HepG2 (cell line): ENCODE data around the gene HSF4. TPM values are rescaled to one million over a fixed set of nuclear protein-coding genes. Genes with fewer than 3 reads are reported as not detected.

Source experiments
- FIP1L1 ChIP-seq: fragments of 200-400 bp; formaldehyde crosslinking; IDR thresholded peaks from 2 replicates; pipeline ENCODE4 v1.6.1; 2018; ENCODE audit warnings: low read depth, mild to moderate bottlenecking, low read length, moderate library complexity, borderline replicate concordance; ENCODE audit not compliant: insufficient read depth
- GATAD2A ChIP-seq: IDR thresholded peaks from 2 replicates; pipeline ENCODE4 v1.6.1; 2016
- HOXA3 ChIP-seq: sonication (generic); formaldehyde crosslinking; IDR thresholded peaks from 2 replicates; pipeline ENCODE4 v1.5.0; 2020; ENCODE audit warnings: missing genetic modification reagents
- KDM5B ChIP-seq: sonication (generic); formaldehyde crosslinking; IDR thresholded peaks from 2 replicates; pipeline ENCODE4 v1.4.0; 2020; ENCODE audit warnings: missing genetic modification reagents, mild to moderate bottlenecking, borderline replicate concordance
- MEIS2 ChIP-seq: sonication (generic); formaldehyde crosslinking; IDR thresholded peaks from 2 replicates; pipeline ENCODE4 v1.9.0; 2021; ENCODE audit warnings: mild to moderate bottlenecking, missing genetic modification reagents
- MYNN ChIP-seq: sonication (generic); formaldehyde crosslinking; IDR thresholded peaks from 2 replicates; pipeline ENCODE4 v1.4.0; 2020; ENCODE audit warnings: mild to moderate bottlenecking, low read depth, missing genetic modification reagents
- REL ChIP-seq: sonication (generic); formaldehyde crosslinking; conservative IDR thresholded peaks from 2 replicates; pipeline ENCODE4 v1.8.0; 2022; ENCODE audit warnings: mild to moderate bottlenecking, missing genetic modification reagents, moderate library complexity
- SIX4 ChIP-seq: sonication (generic); formaldehyde crosslinking; IDR thresholded peaks from 2 replicates; pipeline ENCODE4 v1.4.0; 2020; ENCODE audit warnings: missing genetic modification reagents
- SNAPC5 ChIP-seq: sonication (generic); formaldehyde crosslinking; IDR thresholded peaks from 2 replicates; pipeline ENCODE4 v1.8.1; 2023; ENCODE audit warnings: mild to moderate bottlenecking, missing genetic modification reagents, borderline replicate concordance
- SP5 ChIP-seq: IDR thresholded peaks from 2 replicates; pipeline ENCODE4 v1.6.1; 2016; ENCODE audit warnings: low read depth, borderline replicate concordance
- TAF1 ChIP-seq: sonication (generic); formaldehyde crosslinking; IDR thresholded peaks from 2 replicates; pipeline ENCODE4 v1.4.0; 2020; ENCODE audit warnings: missing genetic modification reagents
- THYN1 ChIP-seq: sonication (generic); formaldehyde crosslinking; IDR thresholded peaks from 2 replicates; pipeline ENCODE4 v1.8.1; 2023; ENCODE audit warnings: low read depth, mild to moderate bottlenecking, moderate library complexity, missing genetic modification reagents, borderline replicate concordance
- ZNF10 ChIP-seq: sonication (generic); formaldehyde crosslinking; IDR thresholded peaks from 2 replicates; pipeline ENCODE4 v1.4.0; 2020; ENCODE audit warnings: mild to moderate bottlenecking, low read depth, missing genetic modification reagents, borderline replicate concordance
- ZNF12 ChIP-seq: sonication (generic); formaldehyde crosslinking; IDR thresholded peaks from 2 replicates; pipeline ENCODE4 v1.5.0; 2020; ENCODE audit warnings: missing genetic modification reagents
- ZNF292 ChIP-seq: sonication (generic); formaldehyde crosslinking; IDR thresholded peaks from 2 replicates; pipeline ENCODE4 v1.8.1; 2022; ENCODE audit warnings: mild to moderate bottlenecking, low read depth, missing genetic modification reagents, borderline replicate concordance
- ZNF354B ChIP-seq: sonication (generic); formaldehyde crosslinking; IDR thresholded peaks from 2 replicates; pipeline ENCODE4 v1.8.0; 2022; ENCODE audit warnings: mild to moderate bottlenecking, missing genetic modification reagents
- ZNF414 ChIP-seq: sonication (generic); formaldehyde crosslinking; IDR thresholded peaks from 2 replicates; pipeline ENCODE4 v1.5.0; 2020; ENCODE audit warnings: missing genetic modification reagents
- ZNF512 ChIP-seq: sonication (generic); formaldehyde crosslinking; IDR thresholded peaks from 2 replicates; pipeline ENCODE4 v1.4.0; 2020; ENCODE audit warnings: mild to moderate bottlenecking, missing genetic modification reagents
- ZNF709 ChIP-seq: sonication (generic); formaldehyde crosslinking; IDR thresholded peaks from 2 replicates; pipeline ENCODE4 v1.5.0; 2020; ENCODE audit warnings: mild to moderate bottlenecking, missing genetic modification reagents
- ZNF788 ChIP-seq: sonication (generic); formaldehyde crosslinking; IDR thresholded peaks from 2 replicates; pipeline ENCODE4 v1.5.0; 2020; ENCODE audit warnings: mild to moderate bottlenecking, missing genetic modification reagents, borderline replicate concordance
- polyA plus RNA-seq, 8 experiments: library from polyadenylated mRNA; depleted of rRNA in 3 of 8; stranded (reverse) in 7 of 8; unstranded in 1 of 8; fragments of >200 nt; fragmentation: Illumina TruSeq in 4 of 8; extraction: Trizol in 4 of 8; gene quantifications; 2 replicates each; pipeline versions ENCODE4 v1.2.1 to v1.2.3, GENCODE V29; 2011 to 2016; ENCODE audit warnings: low read depth in 4 of 8, missing spikeins in 1 of 8, mixed read lengths in 1 of 8; ENCODE audit not compliant: insufficient read depth in 1 of 8
- total RNA-seq, 5 experiments: library from RNA; depleted of rRNA; stranded (reverse); fragments of >200 nt; fragmentation: Illumina TruSeq; extraction: Trizol; gene quantifications; 2 replicates each; pipeline ENCODE4 v1.2.3, GENCODE V29; 2016; ENCODE audit warnings: low read depth in 1 of 5
- TF ChIP-seq, protein P1 (sequence below): sonication (generic); formaldehyde crosslinking; IDR thresholded peaks from 2 replicates; pipeline ENCODE4 v1.5.1; 2020; ENCODE audit warnings: mild to moderate bottlenecking, missing genetic modification reagents, borderline replicate concordance

HSF4 gene
- total and polyA plus RNA-seq, 2 of the 13 experiments (the other 11 are each of a cell fraction or from before 2014, with no cell fraction given) = 3.5 to 16.9 TPM

DNA sequence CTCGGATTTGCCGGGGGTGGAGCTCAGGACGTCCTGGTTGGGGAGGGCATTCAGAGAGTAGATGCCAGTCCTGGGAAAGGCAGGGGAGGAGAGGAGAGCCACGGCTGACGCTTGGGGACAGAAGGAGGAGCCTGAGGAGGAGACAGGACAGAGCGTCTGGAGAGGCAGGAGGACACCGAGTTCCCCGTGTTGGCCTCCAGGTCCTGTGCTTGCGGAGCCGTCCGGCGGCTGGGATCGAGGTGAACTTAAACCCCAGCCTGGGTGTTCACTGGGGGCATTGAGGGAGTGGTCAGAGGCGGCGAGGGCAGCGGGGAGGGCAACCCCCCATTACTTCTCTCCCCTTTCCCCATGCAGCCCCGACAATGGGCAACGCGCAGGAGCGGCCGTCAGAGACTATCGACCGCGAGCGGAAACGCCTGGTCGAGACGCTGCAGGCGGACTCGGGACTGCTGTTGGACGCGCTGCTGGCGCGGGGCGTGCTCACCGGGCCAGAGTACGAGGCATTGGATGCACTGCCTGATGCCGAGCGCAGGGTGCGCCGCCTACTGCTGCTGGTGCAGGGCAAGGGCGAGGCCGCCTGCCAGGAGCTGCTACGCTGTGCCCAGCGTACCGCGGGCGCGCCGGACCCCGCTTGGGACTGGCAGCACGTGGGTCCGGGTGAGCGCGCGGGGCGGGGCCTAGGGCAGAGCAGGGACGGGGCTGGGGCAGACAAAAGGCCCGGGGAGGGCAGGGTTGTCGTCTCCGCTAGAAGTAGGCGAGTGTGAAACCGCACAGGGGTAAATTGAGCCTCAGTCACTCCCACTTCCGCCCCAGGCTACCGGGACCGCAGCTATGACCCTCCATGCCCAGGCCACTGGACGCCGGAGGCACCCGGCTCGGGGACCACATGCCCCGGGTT, 9.5 kb downstream of the HSF4 start (continued):
- peak; percentile 88 for TF ChIP-seq ZNF414
- peak; percentile 70 for TF ChIP-seq TAF1 (CRISPR knock-in tag)
- TF ChIP-seq SIX4 (CRISPR knock-in tag) = no peak; the same call in 1 of the 2 replicates
- no peak for TF ChIP-seq SNAPC5 (CRISPR knock-in tag)
- TF ChIP-seq HOXA3 (CRISPR knock-in tag) = peak; percentile 93
- no peak for TF ChIP-seq MYNN (CRISPR knock-in tag)
- peak; percentile 85; the same call in 1 of the 2 replicates for TF ChIP-seq MEIS2 (CRISPR knock-in tag)
- no peak for TF ChIP-seq FIP1L1
- peak; percentile 95; the same call in 1 of the 2 replicates for TF ChIP-seq ZNF292 (CRISPR knock-in tag)
- TF ChIP-seq, protein P1, sequence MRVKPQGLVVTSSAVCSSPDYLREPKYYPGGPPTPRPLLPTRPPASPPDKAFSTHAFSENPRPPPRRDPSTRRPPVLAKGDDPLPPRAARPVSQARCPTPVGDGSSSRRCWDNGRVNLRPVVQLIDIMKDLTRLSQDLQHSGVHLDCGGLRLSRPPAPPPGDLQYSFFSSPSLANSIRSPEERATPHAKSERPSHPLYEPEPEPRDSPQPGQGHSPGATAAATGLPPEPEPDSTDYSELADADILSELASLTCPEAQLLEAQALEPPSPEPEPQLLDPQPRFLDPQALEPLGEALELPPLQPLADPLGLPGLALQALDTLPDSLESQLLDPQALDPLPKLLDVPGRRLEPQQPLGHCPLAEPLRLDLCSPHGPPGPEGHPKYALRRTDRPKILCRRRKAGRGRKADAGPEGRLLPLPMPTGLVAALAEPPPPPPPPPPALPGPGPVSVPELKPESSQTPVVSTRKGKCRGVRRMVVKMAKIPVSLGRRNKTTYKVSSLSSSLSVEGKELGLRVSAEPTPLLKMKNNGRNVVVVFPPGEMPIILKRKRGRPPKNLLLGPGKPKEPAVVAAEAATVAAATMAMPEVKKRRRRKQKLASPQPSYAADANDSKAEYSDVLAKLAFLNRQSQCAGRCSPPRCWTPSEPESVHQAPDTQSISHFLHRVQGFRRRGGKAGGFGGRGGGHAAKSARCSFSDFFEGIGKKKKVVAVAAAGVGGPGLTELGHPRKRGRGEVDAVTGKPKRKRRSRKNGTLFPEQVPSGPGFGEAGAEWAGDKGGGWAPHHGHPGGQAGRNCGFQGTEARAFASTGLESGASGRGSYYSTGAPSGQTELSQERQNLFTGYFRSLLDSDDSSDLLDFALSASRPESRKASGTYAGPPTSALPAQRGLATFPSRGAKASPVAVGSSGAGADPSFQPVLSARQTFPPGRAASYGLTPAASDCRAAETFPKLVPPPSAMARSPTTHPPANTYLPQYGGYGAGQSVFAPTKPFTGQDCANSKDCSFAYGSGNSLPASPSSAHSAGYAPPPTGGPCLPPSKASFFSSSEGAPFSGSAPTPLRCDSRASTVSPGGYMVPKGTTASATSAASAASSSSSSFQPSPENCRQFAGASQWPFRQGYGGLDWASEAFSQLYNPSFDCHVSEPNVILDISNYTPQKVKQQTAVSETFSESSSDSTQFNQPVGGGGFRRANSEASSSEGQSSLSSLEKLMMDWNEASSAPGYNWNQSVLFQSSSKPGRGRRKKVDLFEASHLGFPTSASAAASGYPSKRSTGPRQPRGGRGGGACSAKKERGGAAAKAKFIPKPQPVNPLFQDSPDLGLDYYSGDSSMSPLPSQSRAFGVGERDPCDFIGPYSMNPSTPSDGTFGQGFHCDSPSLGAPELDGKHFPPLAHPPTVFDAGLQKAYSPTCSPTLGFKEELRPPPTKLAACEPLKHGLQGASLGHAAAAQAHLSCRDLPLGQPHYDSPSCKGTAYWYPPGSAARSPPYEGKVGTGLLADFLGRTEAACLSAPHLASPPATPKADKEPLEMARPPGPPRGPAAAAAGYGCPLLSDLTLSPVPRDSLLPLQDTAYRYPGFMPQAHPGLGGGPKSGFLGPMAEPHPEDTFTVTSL (CRISPR knock-in tag) = peak; percentile 71
- peak; percentile 66; the same call in 1 of the 2 replicates for TF ChIP-seq GATAD2A (CRISPR knock-in tag)
- TF ChIP-seq SP5 = peak; percentile 76
- peak; percentile 94 for TF ChIP-seq REL (CRISPR knock-in tag)
- peak; percentile 92; the same call in 1 of the 2 replicates for TF ChIP-seq KDM5B (CRISPR knock-in tag)
- TF ChIP-seq ZNF12 (CRISPR knock-in tag) = 0 out of 2 replicates have a peak, but pooled peaks have one; percentile 15
- TF ChIP-seq ZNF10 = no peak
- TF ChIP-seq THYN1 (CRISPR knock-in tag) = no peak
- peak; percentile 97 for TF ChIP-seq ZNF709
- TF ChIP-seq ZNF512 (CRISPR knock-in tag) = peak; percentile 91; the same call in 1 of the 2 replicates
- peak; percentile 99 for TF ChIP-seq ZNF788 (CRISPR knock-in tag)
- TF ChIP-seq ZNF354B (CRISPR knock-in tag) = peak; percentile 92; the same call in 1 of the 2 replicates
